GM19463 (cell line): ENCODE measurements around the gene STXBP4.

ENCODE experiments used
- ATAC-seq: cut with Tn5 transposase; IDR thresholded peaks from one replicate; pipeline ENCODE4 v1.9.1; 2021; ENCODE audit warnings: mild to moderate bottlenecking, moderate library complexity; ENCODE audit not compliant: unreplicated experiment

The STXBP4 gene

DNA sequence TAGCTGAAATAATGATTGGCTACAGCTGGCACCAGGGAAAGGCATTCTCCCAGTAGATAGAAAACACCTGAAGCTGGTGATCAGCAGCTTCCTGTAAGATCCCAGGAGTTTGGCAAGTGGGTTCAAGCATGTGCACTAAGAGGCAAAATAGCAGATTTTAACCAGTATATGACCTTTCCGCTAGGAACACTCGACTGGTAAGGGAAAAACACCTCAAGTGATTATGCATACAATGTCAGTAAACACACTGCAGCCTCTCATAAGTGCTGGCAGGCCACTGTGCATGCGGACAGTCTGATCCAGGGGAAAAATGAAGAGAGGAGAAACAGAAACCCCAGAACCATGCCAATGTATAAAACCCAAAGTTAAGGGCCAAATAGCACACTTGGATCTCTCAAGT lies 247.1 kb downstream of the STXBP4 start:
- no peak for ATAC-seq

DNA sequence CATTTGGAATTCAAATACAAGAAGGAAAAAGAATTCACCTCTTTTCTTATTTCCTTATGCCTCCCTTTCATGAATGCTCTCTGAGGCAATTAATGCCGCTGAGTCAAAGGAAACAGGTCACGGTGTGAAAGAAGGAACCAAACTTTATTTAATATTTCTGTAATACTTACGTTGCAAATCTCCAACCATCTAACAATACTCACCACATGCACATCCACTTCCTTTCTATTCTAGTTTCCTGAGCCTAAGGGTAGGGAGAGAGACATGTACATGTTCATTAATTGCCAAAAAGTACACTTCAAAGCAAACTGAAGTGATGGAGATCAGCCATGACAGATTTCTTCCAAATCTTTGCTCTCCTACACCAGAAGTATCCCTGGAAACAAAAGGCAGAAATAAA lies 248.3 kb downstream of the STXBP4 start:
- ATAC-seq = no peak

DNA sequence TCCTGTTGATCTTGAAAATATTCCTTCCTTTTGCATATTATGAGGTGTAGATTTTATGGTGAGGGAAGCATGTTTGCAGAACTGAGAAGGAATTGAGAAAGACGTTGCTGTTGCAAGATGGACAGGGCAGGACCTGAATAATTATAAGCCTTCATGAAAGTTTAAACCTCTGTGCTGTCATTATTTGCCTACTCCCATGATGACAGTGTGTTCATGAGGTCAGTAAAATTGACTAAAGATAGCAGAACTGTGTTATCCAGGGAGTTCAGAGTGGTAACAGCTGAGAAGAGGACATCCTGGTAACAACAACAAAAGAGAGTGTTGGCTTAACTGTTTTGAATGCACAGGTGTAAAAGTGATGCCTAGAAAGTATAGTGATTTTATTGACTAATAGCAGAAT lies 250.9 kb downstream of the STXBP4 start:
- no peak for ATAC-seq

DNA sequence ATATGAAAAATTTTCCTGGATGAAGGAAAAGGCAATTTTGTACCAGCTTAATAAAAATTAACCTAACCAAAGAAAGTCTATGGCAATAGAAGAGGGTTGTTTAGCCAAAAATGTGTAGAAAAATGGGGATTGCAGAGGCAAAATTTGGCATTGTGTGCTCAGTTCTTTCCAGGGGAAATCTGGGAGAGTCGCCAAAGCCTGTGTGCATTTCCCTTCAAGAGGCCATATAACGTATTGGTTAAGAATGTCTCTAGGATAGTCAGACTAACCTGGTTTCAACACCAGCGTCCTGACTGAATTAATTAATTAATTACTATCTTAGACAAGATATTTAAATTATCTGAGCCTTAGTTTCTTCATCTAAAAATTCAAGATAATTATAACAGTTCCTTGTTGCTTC lies 251.4 kb downstream of the STXBP4 start:
- no peak for ATAC-seq
